Parathyroid adenoma (tissue), 2 donors: Measurements from ENCODE around the gene NRXN2.

Source experiments
- H2AFZ ChIP-seq: fragments of 300-600 bp; sonication (generic); one replicate; pipeline ENCODE4 v1.7.0; 2017; ENCODE audit warnings: antibody characterized with exemption, mild to moderate bottlenecking
- H3K27ac ChIP-seq: fragments of 300-600 bp; sonication (generic); one replicate; pipeline ENCODE4 v1.7.0; 2017
- H3K27me3 ChIP-seq: fragments of 300-600 bp; sonication (generic); one replicate; pipeline ENCODE4 v1.7.0; 2017; ENCODE audit warnings: low read length; ENCODE audit not compliant: control insufficient read depth, insufficient read depth
- H3K36me3 ChIP-seq: fragments of 300-600 bp; sonication (generic); one replicate; pipeline ENCODE4 v1.7.0; 2017; ENCODE audit warnings: low read length; ENCODE audit not compliant: control insufficient read depth, insufficient read depth
- H3K4me1 ChIP-seq: fragments of 300-600 bp; sonication (generic); one replicate; pipeline ENCODE4 v1.7.0; 2017; ENCODE audit warnings: control low read depth
- H3K4me2 ChIP-seq: fragments of 300-600 bp; sonication (generic); one replicate; pipeline ENCODE4 v1.7.0; 2017; ENCODE audit warnings: low read length
- H3K4me3 ChIP-seq: fragments of 300-600 bp; sonication (generic); one replicate; pipeline ENCODE4 v1.7.0; 2017; ENCODE audit warnings: low read depth, low read length
- H3K79me2 ChIP-seq: fragments of 300-600 bp; sonication (generic); one replicate; pipeline ENCODE4 v1.7.0; 2017; ENCODE audit warnings: control low read depth
- H3K9ac ChIP-seq: fragments of 300-600 bp; sonication (generic); one replicate; pipeline ENCODE4 v1.7.0; 2017; ENCODE audit warnings: mild to moderate bottlenecking
- H3K9me3 ChIP-seq: fragments of 300-600 bp; sonication (generic); one replicate; pipeline ENCODE4 v1.7.0; 2017; ENCODE audit warnings: low read length; ENCODE audit not compliant: control insufficient read depth
- CTCF ChIP-seq: fragments of 300-600 bp; sonication (generic); IDR thresholded peaks from one replicate; pipeline ENCODE4 v1.7.0; 2017; ENCODE audit warnings: antibody characterized with exemption, mild to moderate bottlenecking
- donor health status: primary hyperparathyroidism.

The NRXN2 gene

GRCh38 chr11:64606796-64607380 is 116.1 kb downstream of the NRXN2 start:
- no peak overlapping the region for H3K27ac ChIP-seq

GRCh38 chr11:64605656-64606585 is 117.1 kb downstream of the NRXN2 start:
- Histone ChIP-seq H3K79me2 (no peaks in the 10 kb centered on the region), H3K4me3 (no peak overlapping the region), H3K27me3 (no peaks in the 10 kb centered on the region), H3K4me1 (no peaks in the 10 kb centered on the region), H3K9me3 (no peaks in the 10 kb centered on the region), H3K9ac (no peak overlapping the region), H3K4me2 (no peak overlapping the region), H3K27ac (no peak overlapping the region), H3K36me3 (no peaks in the 10 kb centered on the region), H2AFZ (no peak overlapping the region)
- no peak for TF ChIP-seq CTCF

More at GRCh38 chr11:64606796-64607380, 116.1 kb downstream of the NRXN2 start:
- H3K4me2 ChIP-seq, result no peak overlapping the region
- no peak overlapping the region for H2AFZ ChIP-seq
- no peaks in the 10 kb centered on the region for H3K4me1 ChIP-seq
- H3K27me3 ChIP-seq, result no peaks in the 10 kb centered on the region
- H3K9me3 ChIP-seq, result no peaks in the 10 kb centered on the region
- H3K4me3 ChIP-seq, result no peak overlapping the region
- TF ChIP-seq CTCF, result no peak
- H3K9ac ChIP-seq, result no peak overlapping the region
- H3K36me3 ChIP-seq, result no peaks in the 10 kb centered on the region
- no peaks in the 10 kb centered on the region for H3K79me2 ChIP-seq

DNA sequence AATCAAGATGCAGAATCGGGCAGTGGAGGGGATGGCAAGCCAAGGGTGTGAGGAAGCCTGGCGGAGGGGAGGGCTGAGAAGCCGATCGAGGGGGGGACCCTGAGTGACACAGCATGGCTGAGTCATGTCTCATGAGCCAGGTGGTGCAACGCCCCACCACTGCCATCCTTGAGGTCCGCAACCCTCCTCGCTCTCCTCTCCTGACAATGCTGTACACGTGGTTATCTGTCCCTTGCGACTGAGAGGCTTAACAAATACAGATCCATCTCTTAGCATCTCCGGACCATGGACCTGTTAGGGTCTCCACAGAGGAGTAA is 117.8 kb downstream of the NRXN2 start:
- Histone ChIP-seq H3K4me1 (no peaks in the 10 kb centered on the region), H3K36me3 (no peaks in the 10 kb centered on the region), H3K4me3 (no peak overlapping the region), H2AFZ (no peak overlapping the region), H3K9me3 (no peaks in the 10 kb centered on the region), H3K9ac (no peak overlapping the region), H3K79me2 (no peaks in the 10 kb centered on the region), H3K27me3 (no peaks in the 10 kb centered on the region), H3K4me2 (no peak overlapping the region), H3K27ac (no peak overlapping the region)
- TF ChIP-seq CTCF, result no peak

- Histone ChIP-seq H3K27ac (no peak overlapping the region), H3K36me3 (no peaks in the 10 kb centered on the region), H3K4me1 (no peaks in the 10 kb centered on the region), H3K79me2 (no peaks in the 10 kb centered on the region), H3K9ac (no peak overlapping the region), H3K4me2 (no peak overlapping the region), H2AFZ (no peak overlapping the region), H3K9me3 (no peaks in the 10 kb centered on the region), H3K27me3 (no peaks in the 10 kb centered on the region), H3K4me3 (no peak overlapping the region)
- TF ChIP-seq CTCF, result no peak
Measured at GRCh38 chr11:64604458-64605243, 118.3 kb downstream of the NRXN2 start.
